Suprapubic skin (tissue), 4 donors: ENCODE measurements around the gene ISLR. TPM values are rescaled to one million over a fixed set of nuclear protein-coding genes. Genes with fewer than 3 reads are reported as not detected.

Experiments used
- DNase-seq, 2 donors: peaks; one replicate each; pipeline ENCODE4 v3.0.0-alpha.2; 2019; ENCODE audit warnings: low spot score in 2 of 2
- H3K27ac ChIP-seq: fragments of 200-600 bp; sonication (generic); one replicate; pipeline ENCODE4 v1.5.1; 2019
- H3K27me3 ChIP-seq: fragments of 200-600 bp; sonication (generic); one replicate; pipeline ENCODE4 v1.5.1; 2019
- H3K36me3 ChIP-seq: fragments of 200-600 bp; sonication (generic); one replicate; pipeline ENCODE4 v1.5.1; 2019
- H3K4me1 ChIP-seq: fragments of 200-600 bp; sonication (generic); one replicate; pipeline ENCODE4 v1.5.1; 2019
- H3K4me3 ChIP-seq: fragments of 200-600 bp; sonication (generic); one replicate; pipeline ENCODE4 v1.5.1; 2019; ENCODE audit warnings: mild to moderate bottlenecking
- H3K9me3 ChIP-seq: fragments of 200-600 bp; sonication (generic); one replicate; pipeline ENCODE4 v1.5.1; 2019
- EP300 ChIP-seq: sonication (generic); formaldehyde crosslinking; IDR thresholded peaks from one replicate; pipeline ENCODE4 v1.6.1; 2017; ENCODE audit warnings: antibody characterized with exemption
- POLR2A ChIP-seq, 2 donors: fragments of 450-650 bp; IDR thresholded peaks; one replicate each; pipeline ENCODE4 v1.6.1; 2017; ENCODE audit warnings: antibody characterized with exemption in 2 of 2, mild to moderate bottlenecking in 2 of 2, moderate library complexity in 2 of 2
- POLR2AphosphoS5 ChIP-seq, 3 donors: sonication (generic); formaldehyde crosslinking; IDR thresholded peaks; one replicate each; pipeline ENCODE4 v1.6.1; 2017; ENCODE audit warnings: antibody characterized with exemption in 3 of 3
- WGBS: methylation state at CpG from one replicate; pipeline ENCODE4 v1.1.5; 2018; 5-methylcytosine and 5-hydroxymethylcytosine counted together
- total RNA-seq, 4 donors: library from RNA; depleted of rRNA; stranded (reverse); fragments of >200 nt; gene quantifications; one replicate each; pipeline ENCODE4 v1.1.0, GENCODE V29; 2016
- TF ChIP-seq, protein P1 (sequence below), 2 donors: fragments of 200-600 bp in 1 of 2; fragments of 450-650 bp in 1 of 2; sonication (generic) in 1 of 2; IDR thresholded peaks; one replicate each; pipeline ENCODE4 v1.5.1; 2016 to 2019; ENCODE audit warnings: antibody characterized with exemption in 2 of 2, mild to moderate bottlenecking in 1 of 2, moderate library complexity in 1 of 2

The ISLR gene
- total RNA-seq, 4 donors from 2014 or later = 11.5 to 41.1 (median 18.1) TPM

DNA sequence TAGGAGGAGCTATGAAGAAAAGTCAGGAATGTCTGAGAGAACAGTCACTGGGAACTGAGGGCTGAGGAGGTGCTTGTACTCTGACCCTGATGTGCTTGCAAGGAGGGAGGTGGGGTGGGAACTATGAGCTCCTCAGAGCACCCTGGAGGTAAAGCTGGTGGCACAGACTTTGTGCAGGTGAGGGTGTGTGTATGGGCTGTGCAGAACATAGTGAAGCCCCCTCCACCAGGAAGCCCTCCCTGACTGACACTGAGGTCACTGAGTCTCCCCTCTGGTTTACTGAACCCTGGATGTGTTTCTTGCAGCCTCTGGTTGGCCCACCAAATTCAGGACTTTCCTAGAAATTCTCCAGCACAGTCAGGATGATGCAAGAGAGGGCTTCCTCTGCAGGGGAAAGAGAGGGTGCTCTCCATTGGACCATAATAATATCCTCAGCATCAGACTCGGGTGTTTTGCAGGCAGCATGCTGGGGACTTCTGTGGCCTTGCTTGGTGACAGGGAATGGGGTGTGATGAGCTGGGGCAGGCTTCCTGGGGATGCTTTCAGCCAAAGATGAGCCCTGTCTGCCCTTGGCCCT is 1.5 kb upstream of the ISLR start:
- peaks cover 39% of the 10 kb centered on the region for H3K4me1 ChIP-seq
- DNase-seq = no peak
- H3K27ac ChIP-seq = peak overlapping the region; percentile 26
- peaks cover 2% of the 10 kb centered on the region for H3K27me3 ChIP-seq
- H3K9me3 ChIP-seq = no peaks in the 10 kb centered on the region
- no peaks in the 10 kb centered on the region for H3K36me3 ChIP-seq
- no peak overlapping the region for H3K4me3 ChIP-seq
- TF ChIP-seq EP300 (no peak), POLR2A (IDR thresholded peaks at IDR 0.05) (no peak), POLR2AphosphoS5 (IDR thresholded peaks at IDR 0.05) (no peak)
- TF ChIP-seq, protein P1, sequence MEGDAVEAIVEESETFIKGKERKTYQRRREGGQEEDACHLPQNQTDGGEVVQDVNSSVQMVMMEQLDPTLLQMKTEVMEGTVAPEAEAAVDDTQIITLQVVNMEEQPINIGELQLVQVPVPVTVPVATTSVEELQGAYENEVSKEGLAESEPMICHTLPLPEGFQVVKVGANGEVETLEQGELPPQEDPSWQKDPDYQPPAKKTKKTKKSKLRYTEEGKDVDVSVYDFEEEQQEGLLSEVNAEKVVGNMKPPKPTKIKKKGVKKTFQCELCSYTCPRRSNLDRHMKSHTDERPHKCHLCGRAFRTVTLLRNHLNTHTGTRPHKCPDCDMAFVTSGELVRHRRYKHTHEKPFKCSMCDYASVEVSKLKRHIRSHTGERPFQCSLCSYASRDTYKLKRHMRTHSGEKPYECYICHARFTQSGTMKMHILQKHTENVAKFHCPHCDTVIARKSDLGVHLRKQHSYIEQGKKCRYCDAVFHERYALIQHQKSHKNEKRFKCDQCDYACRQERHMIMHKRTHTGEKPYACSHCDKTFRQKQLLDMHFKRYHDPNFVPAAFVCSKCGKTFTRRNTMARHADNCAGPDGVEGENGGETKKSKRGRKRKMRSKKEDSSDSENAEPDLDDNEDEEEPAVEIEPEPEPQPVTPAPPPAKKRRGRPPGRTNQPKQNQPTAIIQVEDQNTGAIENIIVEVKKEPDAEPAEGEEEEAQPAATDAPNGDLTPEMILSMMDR (IDR thresholded peaks at IDR 0.05) = no peak
- 89% methylated on average over 1 of the region's 1 CpG for WGBS

DNA sequence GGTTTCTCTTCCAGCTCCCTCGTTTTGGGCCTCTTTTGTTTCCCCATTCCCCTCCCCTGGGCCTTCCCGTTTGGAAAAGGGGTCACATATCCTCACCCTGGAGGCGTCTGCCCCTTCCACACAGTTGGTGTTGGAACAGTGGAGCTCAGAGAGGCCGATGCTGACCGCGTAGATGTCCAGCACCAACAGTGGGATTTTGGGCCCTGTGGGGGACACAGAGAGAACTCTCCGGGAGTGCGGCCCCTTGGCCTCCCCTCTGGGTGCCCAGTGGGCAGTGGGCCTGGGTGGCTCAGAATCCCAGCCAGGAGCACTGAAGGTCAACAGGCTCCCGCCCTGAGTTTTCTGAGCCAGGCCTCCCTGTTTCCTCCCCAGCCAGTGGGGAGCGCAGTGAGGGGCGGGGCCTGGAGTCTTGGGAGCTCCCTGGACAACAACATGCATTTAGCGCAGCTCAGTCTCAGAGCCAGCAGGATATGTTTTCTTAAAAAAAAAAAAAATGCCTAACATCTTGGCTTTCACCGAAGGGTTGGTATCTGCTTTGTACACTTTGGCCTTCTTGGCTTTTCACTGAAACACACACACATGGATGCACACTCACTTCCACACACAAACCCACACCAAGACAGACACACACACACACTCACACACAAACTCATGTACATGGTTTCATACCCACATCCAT is 670 bp upstream of the ISLR start:
- Histone ChIP-seq H3K4me3 (no peak overlapping the region), H3K36me3 (no peaks in the 10 kb centered on the region), H3K9me3 (no peaks in the 10 kb centered on the region), H3K27ac (peak overlapping the region; percentile 26), H3K27me3 (peaks cover 2% of the 10 kb centered on the region), H3K4me1 (peaks cover 46% of the 10 kb centered on the region)
- TF ChIP-seq EP300 (no peak), POLR2AphosphoS5 (IDR thresholded peaks at IDR 0.05) (no peak)
- WGBS = 57% methylated on average over 11 of the region's 13 CpGs
- peak in 1 of 2 donors; percentile 83 for DNase-seq

DNA sequence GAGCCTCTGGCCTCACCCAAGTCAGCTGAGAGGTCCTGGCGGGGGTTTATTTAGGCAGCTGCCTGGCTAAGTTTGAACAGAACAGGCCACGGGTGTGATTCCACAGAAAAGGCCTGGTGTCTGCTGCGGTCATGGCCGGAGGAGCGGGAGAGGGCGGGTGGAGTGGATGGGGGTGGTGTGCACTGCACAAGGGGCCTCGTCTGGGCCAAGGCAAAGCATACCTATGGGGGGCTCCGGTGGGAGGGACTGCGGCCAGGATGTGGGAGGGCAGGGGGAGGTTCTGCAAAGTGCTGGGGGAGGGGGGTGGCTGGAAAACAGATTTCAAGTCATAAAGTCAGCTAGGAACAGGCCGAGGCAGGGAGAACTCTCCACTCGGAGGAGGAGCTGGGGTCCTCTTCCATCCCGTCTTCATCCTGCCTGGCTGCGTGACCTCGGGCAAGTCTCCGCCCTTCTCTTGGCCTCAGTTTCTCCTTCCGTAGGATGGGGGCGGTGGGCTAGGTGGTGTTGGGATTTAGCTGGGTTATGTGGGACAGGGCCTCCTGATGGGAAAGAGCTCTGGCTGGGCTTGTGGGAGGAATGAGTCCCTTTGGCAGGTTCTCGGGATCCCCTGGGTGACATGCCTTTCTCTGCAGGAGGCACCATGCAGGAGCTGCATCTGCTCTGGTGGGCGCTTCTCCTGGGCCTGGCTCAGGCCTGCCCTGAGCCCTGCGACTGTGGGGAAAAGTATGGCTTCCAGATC is 878 bp downstream of the ISLR start:
- WGBS = 63% methylated on average over 17 of the region's 20 CpGs
- Histone ChIP-seq H3K27ac (peak overlapping the region; percentile 65), H3K4me1 (peaks cover 59% of the 10 kb centered on the region), H3K9me3 (no peaks in the 10 kb centered on the region), H3K27me3 (peaks cover 2% of the 10 kb centered on the region), H3K4me3 (peak overlapping the region; percentile 42), H3K36me3 (no peaks in the 10 kb centered on the region)
- TF ChIP-seq POLR2A (IDR thresholded peaks at IDR 0.05) (no peak), EP300 (no peak), POLR2AphosphoS5 (IDR thresholded peaks at IDR 0.05) (no peak)
- TF ChIP-seq, protein P1 (IDR thresholded peaks at IDR 0.05) = no peak
- DNase-seq = peak; percentile 65 to 77

DNA sequence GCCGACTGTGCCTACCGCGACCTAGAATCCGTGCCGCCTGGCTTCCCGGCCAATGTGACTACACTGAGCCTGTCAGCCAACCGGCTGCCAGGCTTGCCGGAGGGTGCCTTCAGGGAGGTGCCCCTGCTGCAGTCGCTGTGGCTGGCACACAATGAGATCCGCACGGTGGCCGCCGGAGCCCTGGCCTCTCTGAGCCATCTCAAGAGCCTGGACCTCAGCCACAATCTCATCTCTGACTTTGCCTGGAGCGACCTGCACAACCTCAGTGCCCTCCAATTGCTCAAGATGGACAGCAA is 1.4 kb downstream of the ISLR start:
- 91% methylated on average over 10 of the region's 14 CpGs for WGBS
- Histone ChIP-seq H3K36me3 (no peaks in the 10 kb centered on the region), H3K4me1 (peaks cover 64% of the 10 kb centered on the region), H3K9me3 (no peaks in the 10 kb centered on the region), H3K4me3 (peak overlapping the region; percentile 42), H3K27ac (no peak overlapping the region), H3K27me3 (peaks cover 2% of the 10 kb centered on the region)
- TF ChIP-seq POLR2AphosphoS5 (IDR thresholded peaks at IDR 0.05) (no peak), EP300 (no peak)
- TF ChIP-seq, protein P1 (IDR thresholded peaks at IDR 0.05) = no peak
- peak; percentile 57 to 76 for DNase-seq

DNA sequence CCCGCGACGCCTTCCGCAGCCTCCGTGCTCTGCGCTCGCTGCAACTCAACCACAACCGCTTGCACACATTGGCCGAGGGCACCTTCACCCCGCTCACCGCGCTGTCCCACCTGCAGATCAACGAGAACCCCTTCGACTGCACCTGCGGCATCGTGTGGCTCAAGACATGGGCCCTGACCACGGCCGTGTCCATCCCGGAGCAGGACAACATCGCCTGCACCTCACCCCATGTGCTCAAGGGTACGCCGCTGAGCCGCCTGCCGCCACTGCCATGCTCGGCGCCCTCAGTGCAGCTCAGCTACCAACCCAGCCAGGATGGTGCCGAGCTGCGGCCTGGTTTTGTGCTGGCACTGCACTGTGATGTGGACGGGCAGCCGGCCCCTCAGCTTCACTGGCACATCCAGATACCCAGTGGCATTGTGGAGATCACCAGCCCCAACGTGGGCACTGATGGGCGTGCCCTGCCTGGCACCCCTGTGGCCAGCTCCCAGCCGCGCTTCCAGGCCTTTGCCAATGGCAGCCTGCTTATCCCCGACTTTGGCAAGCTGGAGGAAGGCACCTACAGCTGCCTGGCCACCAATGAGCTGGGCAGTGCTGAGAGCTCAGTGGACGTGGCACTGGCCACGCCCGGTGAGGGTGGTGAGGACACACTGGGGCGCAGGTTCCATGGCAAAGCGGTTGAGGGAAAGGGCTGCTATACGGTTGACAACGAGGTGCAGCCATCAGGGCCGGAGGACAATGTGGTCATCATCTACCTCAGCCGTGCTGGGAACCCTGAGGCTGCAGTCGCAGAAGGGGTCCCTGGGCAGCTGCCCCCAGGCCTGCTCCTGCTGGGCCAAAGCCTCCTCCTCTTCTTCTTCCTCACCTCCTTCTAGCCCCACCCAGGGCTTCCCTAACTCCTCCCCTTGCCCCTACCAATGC is 2.0 kb downstream of the ISLR start:
- Histone ChIP-seq H3K27ac (no peak overlapping the region), H3K9me3 (no peaks in the 10 kb centered on the region), H3K4me1 (peaks cover 70% of the 10 kb centered on the region), H3K36me3 (no peaks in the 10 kb centered on the region), H3K4me3 (peak overlapping the region; percentile 42), H3K27me3 (peaks cover 2% of the 10 kb centered on the region)
- WGBS = 87% methylated on average over 28 of the region's 45 CpGs
- TF ChIP-seq POLR2AphosphoS5 (IDR thresholded peaks at IDR 0.05) = no peak
- TF ChIP-seq, protein P1 (IDR thresholded peaks at IDR 0.05) = no peak
- DNase-seq = peak; percentile 57 to 78
